Frontal cortex (tissue), 4 donors: ENCODE results near the gene KRTAP9-7. TPM values are rescaled to one million over a fixed set of nuclear protein-coding genes. Genes with fewer than 3 reads are reported as not detected.
"Not testable (repeated sequence)": the region's sequence is repeated elsewhere in the genome, so short reads cannot be mapped to it uniquely, and the experiment has no call there.

Experiments
- DNase-seq, 2 donors: peaks; one replicate each; pipeline ENCODE4 v3.0.0; 2012; ENCODE audit warnings: low spot score in 2 of 2
- FAIRE-seq: peaks from 2 replicates; lab custom pipeline; 2012; peaks lifted over from hg19 to GRCh38; lab: Jason Lieb, UNC
- total RNA-seq: library from RNA; depleted of rRNA; stranded (reverse); fragments of >200 nt; gene quantifications from one replicate; pipeline ENCODE4 v1.2.3, GENCODE V29; 2014
- donor health status: control.
- donor health status: control.
- donor health status: control.

The KRTAP9-7 gene
- not detected for total RNA-seq

DNA sequence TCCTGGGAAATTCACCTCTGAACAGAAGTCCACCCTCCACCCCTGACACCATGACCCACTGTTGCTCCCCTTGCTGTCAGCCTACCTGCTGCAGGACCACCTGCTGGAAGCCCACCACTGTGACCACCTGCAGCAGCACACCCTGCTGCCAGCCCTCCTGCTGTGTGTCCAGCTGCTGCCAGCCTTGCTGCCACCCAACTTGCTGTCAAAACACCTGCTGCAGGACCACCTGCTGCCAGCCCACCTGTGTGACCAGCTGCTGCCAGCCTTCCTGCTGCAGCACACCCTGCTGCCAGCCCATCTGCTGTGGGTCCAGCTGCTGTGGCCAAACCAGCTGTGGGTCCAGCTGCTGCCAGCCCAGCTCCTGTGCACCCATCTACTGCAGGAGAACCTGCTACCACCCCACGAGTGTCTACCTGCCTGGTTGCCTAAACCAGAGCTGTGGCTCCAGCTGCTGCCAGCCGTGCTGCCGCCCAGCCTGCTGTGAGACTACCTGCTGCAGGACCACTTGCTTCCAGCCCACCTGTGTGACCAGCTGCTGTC lies at the start of gene KRTAP9-7:
Gene KRTAP9-7 (plus strand): TSS at position 51 of the 543 bp plus-strand sequence. CDS start 0 bp downstream, at position 51.
- FAIRE-seq, result not testable (repeated sequence)

GRCh38 chr17:41226051-41226450 lies 49.4 kb upstream of the KRTAP9-7 start:
- no peak for FAIRE-seq
- no peak for DNase-seq

More for the DNA sequence above, at the start of gene KRTAP9-7:
- not testable (repeated sequence) for DNase-seq

DNA sequence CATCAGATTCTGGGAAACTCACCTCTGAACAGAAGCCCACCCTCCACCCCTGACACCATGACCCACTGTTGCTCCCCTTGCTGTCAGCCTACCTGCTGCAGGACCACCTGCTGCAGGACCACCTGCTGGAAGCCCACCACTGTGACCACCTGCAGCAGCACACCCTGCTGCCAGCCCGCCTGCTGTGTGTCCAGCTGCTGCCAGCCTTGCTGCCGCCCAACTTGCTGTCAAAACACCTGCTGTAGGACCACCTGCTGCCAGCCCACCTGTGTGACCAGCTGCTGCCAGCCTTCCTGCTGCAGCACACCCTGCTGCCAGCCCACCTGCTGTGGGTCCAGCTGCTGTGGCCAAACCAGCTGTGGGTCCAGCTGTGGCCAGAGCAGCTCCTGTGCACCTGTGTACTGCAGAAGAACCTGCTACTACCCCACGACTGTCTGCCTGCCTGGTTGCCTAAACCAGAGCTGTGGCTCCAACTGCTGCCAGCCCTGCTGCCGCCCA lies 48.9 kb upstream of the KRTAP9-7 start, which contains the start of gene KRTAP9-2:
Gene KRTAP9-2 (plus strand): TSS at position 51 of the 498 bp plus-strand sequence. CDS start 7 bp downstream, at position 58.
- FAIRE-seq, DNase-seq: not testable (repeated sequence)

DNA sequence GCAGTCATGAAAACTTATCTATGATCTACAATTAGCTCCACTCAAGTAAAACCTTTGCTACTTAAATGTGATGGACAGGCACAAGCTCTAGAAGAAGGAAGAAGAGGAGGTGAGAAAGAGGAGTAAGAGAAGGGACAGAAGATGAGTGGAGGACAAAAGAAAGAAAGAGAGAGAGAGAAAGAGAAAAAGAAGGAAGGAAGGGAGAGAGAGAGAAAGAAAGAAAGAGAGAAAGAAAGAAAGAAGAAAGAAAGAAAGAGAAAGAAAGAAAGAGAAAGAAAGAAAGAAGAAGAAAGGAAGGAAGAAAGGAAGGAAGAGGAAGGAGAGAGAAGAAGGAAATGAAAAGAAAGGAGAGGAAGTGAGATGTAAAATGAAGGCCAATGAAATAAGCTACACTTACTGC lies 45.4 kb upstream of the KRTAP9-7 start:
- FAIRE-seq, result no peak
- no peak for DNase-seq

DNA sequence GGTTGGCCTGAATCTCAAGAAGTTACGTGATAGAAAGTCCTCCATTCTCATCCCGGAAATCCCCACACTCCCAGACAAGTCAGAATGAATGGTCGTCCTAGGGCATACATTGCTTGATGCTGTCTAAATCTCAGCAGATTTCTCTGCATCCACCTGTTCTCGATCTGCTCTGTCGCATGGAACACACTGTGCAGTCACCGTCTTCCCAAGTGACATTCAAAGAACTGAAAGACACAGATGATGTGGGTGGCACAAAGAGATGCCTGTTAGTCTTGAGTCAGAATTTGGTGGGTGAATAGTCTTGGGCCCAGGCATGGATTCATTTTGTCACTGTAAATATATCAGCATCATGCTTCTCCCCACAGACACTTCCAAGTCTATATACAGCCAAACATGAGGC lies 43.8 kb upstream of the KRTAP9-7 start:
- DNase-seq, result no peak
- no peak for FAIRE-seq

DNA sequence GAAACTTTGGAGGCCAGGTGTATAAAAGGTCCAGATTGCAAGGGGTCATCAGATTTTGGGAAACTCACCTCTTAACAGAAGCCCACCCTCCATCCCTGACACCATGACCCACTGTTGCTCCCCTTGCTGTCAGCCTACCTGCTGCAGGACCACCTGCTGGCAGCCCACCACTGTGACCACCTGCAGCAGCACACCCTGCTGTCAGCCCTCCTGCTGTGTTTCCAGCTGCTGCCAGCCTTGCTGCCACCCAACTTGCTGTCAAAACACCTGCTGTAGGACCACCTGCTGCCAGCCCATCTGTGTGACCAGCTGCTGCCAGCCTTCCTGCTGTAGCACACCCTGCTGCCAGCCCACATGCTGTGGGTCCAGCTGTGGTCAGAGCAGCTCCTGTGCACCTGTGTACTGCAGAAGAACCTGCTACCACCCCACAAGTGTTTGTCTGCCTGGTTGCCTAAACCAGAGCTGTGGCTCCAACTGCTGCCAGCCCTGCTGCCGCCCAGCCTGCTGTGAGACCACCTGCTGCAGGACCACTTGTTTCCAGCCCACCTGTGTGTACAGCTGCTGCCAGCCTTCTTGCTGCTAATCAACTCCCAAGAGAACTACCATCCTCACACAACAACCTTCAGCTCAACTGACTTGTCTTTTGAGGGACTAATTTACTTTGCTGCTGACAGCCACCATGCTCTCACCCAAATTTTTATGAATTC lies 42.9 kb upstream of the KRTAP9-7 start, which contains the start of gene KRTAP9-3:
Gene KRTAP9-3 (plus strand): TSS at position 51 of the 707 bp plus-strand sequence. CDS start 53 bp downstream, at position 104.
- not testable (repeated sequence) for DNase-seq, FAIRE-seq

DNA sequence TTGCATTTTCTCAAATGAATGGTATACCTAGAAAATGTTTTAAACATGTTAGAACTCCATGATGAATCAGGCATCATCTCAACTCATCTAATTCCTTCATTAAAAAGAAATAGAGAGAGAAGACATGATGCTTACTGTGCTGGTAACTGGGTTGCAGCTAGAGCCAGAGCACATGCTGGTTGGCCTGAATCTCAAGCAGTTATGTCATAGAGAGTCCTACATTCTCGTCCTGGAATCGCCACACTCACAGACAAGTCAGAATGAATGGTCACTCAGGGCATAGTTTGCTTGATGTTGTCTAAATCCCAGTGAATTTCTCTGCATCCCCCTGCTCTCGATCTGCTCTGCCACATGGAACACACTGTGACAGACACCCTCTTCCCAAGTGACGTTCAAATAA lies 38.4 kb upstream of the KRTAP9-7 start:
- DNase-seq, FAIRE-seq: not testable (repeated sequence)

DNA sequence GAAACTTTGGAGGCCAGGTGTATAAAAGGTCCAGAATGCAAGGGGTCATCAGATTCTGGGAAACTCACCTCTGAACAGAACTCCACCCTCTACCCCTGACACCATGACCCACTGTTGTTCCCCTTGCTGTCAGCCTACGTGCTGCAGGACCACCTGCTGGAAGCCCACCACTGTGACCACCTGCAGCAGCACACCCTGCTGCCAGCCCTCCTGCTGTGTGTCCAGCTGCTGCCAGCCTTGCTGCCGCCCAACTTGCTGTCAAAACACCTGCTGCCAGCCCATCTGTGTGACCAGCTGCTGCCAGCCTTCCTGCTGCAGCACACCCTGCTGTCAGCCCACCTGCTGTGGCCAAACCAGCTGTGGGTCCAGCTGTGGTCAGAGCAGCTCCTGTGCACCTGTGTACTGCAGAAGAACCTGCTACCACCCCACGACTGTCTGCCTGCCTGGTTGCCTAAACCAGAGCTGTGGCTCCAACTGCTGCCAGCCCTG lies 37.5 kb upstream of the KRTAP9-7 start, which contains the start of gene KRTAP9-8:
Gene KRTAP9-8 (plus strand): TSS at position 51 of the 489 bp plus-strand sequence. CDS start 53 bp downstream, at position 104.
- FAIRE-seq, DNase-seq: not testable (repeated sequence)

DNA sequence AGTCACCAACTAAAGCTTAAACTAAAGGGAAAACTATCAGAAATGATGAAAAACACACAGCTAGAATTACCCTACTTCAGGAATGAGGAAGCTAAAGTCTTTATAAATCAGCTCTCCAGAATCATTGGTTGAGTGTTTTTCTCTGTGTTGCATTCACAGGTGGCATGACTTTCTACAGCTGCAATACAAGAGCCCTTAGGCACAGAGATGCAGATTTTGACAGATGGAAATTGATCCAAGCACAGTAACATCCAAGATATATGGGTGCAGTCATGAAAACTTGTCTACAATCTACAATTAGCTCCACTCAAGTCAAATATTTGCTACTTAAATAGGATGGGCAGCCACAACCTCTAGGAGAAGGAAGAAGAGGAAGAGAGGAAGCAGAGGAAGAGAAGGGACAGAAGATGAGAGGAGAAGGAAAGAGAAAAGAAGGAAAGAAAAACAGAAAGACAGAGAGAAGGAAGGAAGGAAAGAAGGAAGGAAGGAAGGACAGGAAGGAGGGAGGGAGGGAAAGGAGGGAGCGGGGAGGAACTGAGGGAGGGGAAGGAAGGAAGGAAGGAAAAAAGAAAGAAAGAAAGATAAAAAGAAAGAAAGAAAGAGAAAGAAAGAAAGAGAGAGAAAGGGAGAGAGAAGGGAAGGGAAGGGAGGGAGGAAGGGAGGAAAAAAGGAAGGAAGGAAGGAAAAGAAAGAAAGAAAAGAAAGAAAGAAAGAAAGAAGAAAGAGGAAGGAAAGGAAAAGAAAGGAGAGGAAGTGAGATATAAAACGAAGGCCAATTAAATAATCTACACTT lies 28.3 kb upstream of the KRTAP9-7 start:
- not testable (repeated sequence) for FAIRE-seq, DNase-seq

DNA sequence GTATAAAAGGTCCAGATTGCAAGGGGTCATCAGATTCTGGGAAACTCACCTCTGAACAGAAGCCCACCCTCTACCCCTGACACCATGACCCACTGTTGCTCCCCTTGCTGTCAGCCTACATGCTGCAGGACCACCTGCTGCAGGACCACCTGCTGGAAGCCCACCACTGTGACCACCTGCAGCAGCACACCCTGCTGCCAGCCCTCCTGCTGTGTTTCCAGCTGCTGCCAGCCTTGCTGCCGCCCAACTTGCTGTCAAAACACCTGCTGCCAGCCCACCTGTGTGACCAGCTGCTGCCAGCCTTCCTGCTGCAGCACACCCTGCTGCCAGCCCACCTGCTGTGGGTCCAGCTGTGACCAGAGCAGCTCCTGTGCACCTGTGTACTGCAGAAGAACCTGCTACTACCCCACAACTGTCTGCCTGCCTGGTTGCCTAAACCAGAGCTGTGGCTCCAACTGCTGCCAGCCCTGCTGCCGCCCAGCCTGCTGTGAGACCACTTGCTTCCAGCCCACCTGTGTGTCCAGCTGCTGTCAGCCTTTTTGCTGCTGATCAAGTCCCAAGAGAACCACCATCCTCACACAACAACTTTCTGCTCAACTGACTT lies 25.8 kb upstream of the KRTAP9-7 start, which contains the start of gene KRTAP9-4:
Gene KRTAP9-4 (plus strand): TSS at position 51 of the 604 bp plus-strand sequence. CDS start 34 bp downstream, at position 85.
- not testable (repeated sequence) for FAIRE-seq, DNase-seq

DNA sequence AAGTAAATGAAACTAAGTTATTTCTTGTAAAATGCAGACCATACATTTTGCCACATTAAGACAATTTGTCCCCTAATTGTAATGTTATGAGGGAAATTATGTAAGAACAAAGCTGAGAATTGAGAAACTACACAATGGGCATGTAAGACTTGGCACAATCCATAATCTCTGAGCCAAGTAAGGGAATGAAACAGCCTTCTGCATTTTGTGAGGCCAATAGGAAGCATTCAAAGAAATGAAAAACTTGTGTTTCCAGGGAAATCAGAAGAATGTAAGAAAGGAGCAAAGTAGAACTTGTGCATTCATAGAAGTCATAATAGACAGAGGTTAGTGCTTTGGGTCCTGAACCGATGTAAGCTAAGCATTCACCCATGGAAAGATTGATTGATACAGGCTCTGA lies 24.2 kb upstream of the KRTAP9-7 start:
- no peak for DNase-seq
- FAIRE-seq, result no peak

- DNase-seq (no peak), FAIRE-seq (no peak)
These were observed 20.6 kb upstream of the KRTAP9-7 start for GRCh38 chr17:41254861-41255260.

GRCh38 chr17:41255381-41256290 lies 19.9 kb upstream of the KRTAP9-7 start, which contains the start of gene KRTAP9-9:
Gene KRTAP9-9, plus strand, starts transcription at chr17:41255384.
- not testable (repeated sequence) for DNase-seq, FAIRE-seq

DNA sequence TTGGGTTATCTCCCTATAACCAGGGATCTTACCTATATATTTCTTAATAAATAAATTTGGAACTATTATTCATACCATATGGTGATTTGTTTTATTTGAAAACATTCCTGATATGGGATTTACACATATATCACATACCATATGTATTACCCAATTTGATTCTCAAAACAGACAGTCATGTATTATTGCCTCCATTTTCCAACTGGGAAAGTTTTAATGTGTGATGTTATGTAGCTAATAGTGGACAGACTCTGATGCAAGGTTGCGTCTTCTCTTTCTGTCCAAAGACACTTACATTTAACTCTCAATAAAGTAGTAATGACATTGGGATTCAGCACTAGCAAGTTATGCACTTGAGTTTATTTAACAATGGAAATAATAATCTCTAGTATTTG lies 19.2 kb upstream of the KRTAP9-7 start:
- FAIRE-seq, result no peak
- DNase-seq, result no peak

DNA sequence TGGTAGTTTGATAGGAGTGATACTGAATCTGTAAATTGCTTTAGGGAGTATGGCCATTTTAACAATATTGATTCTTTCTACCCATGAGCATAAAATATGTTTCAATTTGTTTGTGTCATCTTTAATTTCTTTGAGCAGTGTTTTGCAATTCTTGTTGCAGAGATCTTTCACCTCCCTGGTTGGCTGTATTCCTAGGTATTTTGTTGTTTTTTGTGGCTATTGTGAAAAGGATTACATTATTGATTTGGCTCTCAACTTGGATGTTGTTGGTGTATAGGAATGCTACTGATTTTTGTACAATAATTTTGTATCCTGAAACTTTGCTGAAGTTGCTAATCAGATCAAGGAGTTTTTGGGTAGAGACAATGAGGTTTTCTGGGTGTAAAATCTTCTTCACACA lies 17.1 kb upstream of the KRTAP9-7 start:
- DNase-seq, result no peak
- FAIRE-seq, result no peak

DNA sequence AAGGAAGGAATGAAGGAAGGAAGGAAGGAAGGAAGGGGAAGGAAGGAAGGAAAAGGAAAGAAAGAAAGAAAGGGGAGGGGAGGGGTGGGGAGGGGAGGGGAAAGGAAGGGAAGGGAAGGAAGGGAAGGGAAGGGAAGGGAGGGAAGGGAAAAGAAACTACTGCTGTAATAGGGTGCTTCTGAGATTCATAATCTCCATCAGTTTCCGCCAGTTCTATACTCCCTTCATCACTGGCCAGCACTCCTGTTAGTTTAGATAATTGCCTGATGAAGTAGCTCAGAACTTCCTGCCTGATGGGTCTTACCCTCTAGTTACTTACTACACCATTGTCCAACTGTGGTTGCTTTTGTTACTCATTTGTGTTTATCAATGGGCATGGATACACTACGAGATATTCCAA lies 12.3 kb upstream of the KRTAP9-7 start:
- DNase-seq, result no peak
- FAIRE-seq, result no peak

DNA sequence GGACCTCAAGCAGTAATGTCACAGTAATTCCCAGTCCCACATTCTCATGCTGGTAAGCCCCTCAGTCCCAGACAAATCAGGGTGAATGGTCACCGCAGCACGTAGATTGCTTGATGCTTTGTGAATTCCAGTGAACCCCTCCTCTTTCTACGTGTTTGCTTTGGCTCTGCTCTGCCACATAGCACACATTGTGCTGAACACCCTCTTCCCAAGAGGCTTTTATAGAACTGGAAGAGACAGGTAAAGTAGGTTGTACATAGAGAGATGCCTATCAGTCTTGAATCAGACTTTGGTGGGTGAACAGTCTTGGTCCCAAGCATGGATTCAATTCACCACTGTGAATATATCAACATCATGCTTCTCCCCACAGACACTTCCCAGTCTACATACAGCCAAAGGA lies 10.9 kb upstream of the KRTAP9-7 start:
- DNase-seq (no peak), FAIRE-seq (no peak)

DNA sequence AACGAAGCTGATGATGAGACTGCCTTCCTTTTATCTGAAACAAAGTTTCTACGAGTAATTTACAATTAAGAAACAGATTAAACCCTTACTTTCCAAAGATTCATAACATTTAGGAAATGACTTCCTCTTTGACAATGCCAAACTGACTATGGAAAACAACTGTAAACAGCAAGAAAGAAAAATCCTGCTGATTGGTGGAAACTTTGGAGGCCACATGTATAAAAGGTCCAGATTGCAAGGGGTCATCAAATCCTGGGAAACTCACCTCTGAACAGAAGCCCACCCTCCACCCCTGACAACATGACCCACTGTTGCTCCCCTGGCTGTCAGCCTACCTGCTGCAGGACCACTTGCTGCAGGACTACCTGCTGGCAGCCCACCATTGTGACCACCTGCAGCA lies 10.4 kb upstream of the KRTAP9-7 start, which contains the start of gene KRTAP9-6:
Gene KRTAP9-6 (plus strand): TSS at position 301 of the 400 bp plus-strand sequence. CDS start 0 bp downstream, at position 301.
- FAIRE-seq (no peak), DNase-seq (no peak)
